Measurements from ENCODE around the gene SDHAF4.

- TF ChIP-seq CTCF (IDR thresholded peaks at IDR 0.05; ENCODE audit: extremely low read depth in 1 of 2, insufficient read depth in 1 of 2, low read depth in 1 of 2, low read length in 2 of 2) (peak in 1 of 2 donors; percentile 4), POLR2A (IDR thresholded peaks at IDR 0.05; ENCODE audit: low read depth, low read length) (no peak), JUN (IDR thresholded peaks at IDR 0.05; ENCODE audit: borderline replicate concordance, insufficient read depth, insufficient read length, low read depth) (no peak)
Measured at GRCh38 chr6:70520575-70520974, 46.2 kb upstream of the SDHAF4 start.

Measured in endothelial cell of umbilical vein (primary cell).